NCI-H146 (cell line): Measurements from ENCODE around the gene CENPB.
"Not testable (repeated sequence)": the region's sequence is repeated elsewhere in the genome, so short reads cannot be mapped to it uniquely, and the experiment has no call there.

Source experiments
- DNase-seq: peaks from one replicate; lab custom pipeline; 2025; lab: John Stamatoyannopoulos, UW

The CENPB gene

DNA sequence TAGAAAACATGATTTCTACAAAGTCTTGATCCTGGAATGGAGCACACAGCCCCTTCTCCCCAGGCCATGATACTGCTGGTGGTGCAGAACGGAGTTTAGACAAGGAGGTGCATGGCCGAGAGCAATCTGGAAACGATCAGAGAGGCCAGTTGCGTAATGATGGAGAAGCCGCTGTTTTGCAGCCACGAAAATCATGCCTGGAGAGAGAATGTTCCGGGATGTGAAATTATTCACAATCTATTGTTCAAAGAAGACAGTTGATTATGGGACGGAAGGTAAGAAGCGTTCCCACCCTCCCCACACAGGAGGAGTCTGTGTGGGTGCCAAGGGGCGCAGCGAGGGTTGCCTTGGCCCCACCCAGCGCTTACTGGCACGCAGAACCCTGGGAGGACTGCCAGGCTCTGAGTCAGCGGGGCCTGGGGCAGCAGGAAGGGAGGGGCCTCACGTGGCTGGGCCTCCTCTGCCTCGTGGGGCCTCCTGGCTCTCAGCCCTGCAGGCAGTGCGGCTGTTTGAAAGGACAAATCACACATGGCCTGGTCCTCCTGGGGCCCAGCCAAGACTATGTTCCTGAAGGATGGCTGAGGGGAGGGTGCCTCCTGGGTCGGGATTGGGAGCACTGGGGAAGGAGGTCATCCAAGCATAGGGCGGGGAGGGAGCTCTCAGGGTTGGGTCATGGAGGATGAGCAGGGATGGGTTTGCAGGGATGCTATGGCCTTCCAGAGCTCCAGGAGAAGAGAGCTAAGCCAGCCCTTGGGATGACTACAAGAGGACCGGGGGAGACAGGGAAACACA, 25.1 kb upstream of the CENPB start:
- no peak for DNase-seq

DNA sequence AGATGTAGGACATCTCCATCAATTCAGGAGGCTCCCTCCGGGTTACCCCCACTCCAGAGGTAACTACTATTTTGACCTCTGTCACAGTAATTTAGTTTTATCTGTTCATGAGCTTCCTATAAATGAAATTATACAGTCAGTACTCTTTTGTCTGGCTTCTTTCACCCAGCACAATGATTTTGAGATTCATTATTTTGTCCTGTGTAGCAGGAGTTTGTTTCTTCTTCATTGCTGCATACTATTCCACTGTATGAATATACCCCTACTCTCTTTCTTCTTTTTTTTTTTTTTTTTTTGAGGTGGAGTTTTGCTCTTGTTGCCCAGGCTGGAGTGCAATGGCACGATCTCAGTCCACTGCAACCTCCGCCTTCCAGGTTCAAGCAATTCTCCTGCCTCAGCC, 22.0 kb upstream of the CENPB start:
- no peak for DNase-seq

DNA sequence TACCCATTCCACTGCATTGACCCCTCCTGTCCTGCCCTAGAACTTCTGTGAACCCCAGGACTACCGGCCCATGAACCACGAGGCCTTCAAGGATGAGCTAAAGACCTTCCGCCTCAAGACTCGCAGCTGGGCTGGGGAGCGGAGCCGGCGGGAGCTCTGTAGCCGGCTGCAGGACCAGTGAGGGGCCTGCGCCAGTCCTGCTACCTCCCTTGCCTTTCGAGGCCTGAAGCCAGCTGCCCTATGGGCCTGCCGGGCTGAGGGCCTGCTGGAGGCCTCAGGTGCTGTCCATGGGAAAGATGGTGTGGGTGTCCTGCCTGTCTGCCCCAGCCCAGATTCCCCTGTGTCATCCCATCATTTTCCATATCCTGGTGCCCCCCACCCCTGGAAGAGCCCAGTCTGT, 18.2 kb upstream of the CENPB start:
- DNase-seq = no peak

DNA sequence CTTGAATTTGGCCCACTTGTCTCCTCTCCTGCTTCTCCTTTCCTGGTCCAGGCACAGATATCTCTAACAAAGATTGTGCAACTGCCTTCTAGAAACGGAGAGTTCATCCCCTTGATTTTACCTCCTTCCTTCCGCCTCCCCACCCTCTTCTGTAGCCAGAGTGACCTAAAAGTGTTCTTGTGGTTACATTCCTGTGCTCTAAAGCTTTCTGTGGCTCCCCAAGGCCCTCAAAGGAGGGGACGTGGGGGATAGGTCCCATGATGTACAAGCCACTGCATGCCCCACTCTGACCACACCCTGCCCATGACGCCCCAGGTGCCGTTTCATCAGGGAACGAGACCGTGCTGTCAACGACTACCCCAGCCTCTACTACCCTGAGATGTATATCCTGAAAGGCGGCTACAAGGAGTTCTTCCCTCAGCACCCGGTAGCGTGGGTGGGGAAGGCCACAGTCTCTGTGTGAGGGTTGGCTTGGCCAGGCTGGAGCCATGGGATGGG, 17.8 kb upstream of the CENPB start:
- no peak for DNase-seq

DNA sequence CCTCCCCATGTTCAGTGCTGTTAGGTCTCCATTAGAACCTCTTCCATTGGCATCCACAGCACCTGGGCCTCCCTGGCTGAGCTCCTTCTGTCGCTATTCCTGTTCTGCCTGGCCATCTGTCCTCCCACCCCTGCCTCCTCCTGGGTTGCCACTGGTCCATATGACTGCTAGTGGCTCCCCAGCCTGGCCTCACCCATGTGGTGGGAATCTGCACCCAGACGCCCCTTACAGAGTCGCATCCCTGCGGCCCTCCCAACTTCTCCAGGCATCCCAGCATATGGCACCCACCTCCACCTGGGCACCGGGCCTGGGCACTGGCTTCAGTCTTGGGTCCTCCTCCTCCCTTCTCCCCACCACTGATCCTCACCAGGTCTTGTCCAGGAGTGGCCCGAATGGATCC, 17.3 kb upstream of the CENPB start:
- no peak for DNase-seq

DNA sequence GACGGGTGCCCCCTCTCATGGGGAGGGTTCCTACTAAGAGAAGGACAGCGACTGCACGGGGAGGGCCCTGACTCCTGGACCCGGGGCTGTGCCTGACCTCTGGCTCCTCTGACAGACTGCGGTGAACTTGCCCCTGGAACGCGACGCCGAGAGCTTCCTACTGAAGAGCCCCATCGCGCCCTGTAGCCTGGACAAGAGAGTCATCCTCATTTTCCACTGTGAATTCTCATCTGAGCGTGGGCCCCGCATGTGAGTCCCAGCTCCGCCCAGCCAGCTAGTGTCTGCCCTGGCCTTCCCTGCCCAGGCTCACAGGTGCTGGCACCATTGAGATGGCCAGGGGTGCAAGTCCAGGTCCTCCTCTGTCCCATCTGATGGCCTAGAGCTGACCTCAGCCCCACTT, 16.7 kb upstream of the CENPB start:
- no peak for DNase-seq

DNA sequence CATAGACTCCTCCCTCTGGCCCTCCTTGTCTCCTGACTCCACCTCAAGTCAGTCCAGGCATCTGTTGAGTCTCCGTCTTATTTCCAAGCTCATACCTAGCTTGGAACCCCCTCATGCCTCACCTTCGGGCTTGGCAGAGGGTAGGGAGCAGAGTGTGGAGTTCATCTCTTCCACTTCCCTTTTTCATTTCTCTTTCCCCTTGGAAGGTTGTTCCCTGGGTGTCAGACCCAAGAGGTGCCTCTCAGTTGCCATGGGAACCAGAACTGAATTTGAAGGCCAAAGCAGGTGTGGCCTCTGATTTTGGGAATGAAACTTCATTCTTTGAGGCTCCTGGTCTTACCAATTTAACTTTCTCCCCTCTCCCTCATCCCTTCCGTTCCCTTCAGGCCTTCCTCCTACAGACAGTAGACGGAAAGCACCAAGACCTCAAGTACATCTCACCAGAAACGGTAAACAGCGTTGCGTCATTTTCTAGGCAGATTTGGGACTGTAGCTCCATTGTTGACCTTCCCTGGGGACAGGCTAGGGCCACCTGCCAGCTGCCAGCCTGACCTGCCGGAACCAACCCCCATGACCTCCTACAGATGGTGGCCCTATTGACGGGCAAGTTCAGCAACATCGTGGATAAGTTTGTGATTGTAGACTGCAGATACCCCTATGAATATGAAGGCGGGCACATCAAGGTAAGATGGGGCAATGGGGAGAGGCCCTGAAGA, 16.1 kb upstream of the CENPB start:
- no peak for DNase-seq

DNA sequence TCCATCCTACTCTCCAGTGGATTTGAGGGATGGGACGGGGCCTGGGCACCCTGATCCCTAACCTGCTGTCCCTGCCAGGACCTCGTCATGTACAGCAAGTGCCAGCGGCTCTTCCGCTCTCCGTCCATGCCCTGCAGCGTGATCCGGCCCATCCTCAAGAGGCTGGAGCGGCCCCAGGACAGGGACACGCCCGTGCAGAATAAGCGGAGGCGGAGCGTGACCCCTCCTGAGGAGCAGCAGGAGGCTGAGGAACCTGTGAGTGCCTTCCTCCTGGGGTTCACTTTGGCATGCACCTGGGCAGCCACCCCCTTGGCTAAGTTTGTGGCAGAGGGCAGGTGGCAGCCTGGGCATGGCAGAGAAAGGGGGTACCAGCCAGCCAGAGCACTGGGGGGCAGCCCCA, 15.3 kb upstream of the CENPB start:
- DNase-seq = no peak

DNA sequence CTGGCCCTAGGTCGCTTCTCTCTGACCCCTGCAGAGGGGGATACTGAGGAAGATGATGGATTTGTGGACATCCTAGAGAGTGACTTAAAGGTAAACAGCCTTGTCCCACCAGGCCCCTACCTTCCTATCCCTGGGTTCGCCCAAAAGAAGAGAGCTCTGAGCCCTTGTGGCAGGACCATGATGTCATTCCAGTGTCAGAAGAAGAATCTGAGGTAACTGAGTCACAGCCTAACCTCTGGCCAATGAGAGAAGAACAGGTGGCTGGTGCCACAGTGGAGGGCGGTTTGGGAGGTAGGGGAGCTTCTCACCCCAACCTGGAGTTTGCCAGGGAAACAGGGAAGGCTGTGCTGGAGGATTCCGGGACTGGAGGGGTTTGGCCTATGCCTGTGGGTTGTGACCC, 14.8 kb upstream of the CENPB start:
- no peak for DNase-seq

DNA sequence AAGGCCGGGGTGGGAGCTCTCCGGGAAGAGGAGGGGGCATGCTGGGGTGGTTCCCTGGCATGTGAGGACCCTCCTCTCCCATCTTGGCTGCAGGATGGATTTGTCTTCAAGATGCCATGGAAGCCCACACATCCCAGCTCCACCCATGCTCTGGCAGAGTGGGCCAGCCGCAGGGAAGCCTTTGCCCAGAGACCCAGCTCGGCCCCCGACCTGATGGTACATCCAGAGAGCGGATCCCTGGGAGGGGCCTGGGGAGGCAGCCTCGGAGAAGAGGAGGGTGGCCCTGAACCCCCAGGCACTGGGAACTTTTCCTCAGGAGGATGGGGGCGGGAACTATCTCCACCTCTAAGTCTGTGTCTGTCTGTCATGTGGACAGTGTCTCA, 14.3 kb upstream of the CENPB start:
- DNase-seq = no peak

DNA sequence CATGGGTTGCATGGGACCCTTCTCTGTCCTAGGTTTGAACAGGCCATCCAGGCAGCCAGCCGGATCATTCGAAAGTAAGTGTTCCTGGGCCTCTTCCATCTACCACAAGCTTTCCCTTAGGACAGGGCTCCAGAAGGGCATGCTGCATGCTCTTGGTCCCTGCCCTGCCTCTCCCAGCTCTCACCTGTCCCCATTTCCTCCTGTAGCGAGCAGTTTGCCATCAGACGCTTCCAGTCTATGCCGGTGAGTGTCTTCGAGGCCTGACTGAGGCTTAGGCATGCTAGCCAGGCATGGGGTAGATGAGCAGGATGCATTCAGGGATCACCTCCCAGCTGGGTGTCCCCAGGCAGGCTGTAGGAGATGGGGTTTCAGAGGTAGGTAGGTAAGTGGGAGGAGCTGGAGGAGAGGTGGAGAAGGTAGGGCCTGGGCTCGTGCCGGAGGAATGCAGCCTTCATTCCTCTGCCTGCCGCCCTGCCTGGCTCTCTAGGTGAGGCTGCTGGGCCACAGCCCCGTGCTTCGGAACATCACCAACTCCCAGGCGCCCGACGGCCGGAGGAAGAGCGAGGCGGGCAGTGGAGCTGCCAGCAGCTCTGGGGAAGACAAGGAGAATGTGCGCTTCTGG, 13.8 kb upstream of the CENPB start:
- DNase-seq = peak; percentile 25

DNA sequence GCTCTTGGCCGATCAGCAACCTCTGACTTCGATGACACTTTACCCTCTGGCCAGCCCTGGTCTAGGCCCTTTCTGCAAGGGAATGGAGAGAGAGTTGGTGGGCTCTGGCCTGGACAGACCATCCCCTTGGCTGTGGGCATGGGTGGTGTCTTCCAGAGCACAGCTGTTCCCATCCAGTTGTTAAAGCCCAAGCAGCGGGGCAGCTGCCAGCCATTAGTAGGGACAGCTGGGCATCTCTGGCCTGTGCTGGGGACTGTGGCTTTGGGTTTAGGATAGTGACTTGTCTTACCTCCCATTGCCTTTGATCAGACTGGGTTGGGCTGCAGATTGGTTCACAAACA, 12.3 kb upstream of the CENPB start:
- DNase-seq = no peak

DNA sequence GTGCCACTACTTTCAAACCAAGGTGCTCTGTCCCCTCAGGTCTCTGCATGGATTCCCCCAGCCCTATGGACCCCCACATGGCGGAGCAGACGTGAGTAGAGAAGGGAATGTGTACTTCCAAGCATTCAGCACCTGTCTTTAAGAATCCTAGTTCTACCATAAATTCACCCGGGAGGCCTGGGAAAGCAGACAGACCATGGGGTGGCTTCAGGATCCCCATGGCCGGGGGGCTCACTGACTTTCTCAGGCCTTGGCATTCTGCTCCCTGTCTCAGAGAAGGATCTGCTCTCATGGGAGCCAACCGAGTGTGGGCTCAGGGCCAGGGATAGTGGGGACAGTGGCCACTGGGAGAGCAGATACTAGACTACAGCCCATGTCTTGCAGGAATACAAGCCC, 11.8 kb upstream of the CENPB start:
- no peak for DNase-seq

DNA sequence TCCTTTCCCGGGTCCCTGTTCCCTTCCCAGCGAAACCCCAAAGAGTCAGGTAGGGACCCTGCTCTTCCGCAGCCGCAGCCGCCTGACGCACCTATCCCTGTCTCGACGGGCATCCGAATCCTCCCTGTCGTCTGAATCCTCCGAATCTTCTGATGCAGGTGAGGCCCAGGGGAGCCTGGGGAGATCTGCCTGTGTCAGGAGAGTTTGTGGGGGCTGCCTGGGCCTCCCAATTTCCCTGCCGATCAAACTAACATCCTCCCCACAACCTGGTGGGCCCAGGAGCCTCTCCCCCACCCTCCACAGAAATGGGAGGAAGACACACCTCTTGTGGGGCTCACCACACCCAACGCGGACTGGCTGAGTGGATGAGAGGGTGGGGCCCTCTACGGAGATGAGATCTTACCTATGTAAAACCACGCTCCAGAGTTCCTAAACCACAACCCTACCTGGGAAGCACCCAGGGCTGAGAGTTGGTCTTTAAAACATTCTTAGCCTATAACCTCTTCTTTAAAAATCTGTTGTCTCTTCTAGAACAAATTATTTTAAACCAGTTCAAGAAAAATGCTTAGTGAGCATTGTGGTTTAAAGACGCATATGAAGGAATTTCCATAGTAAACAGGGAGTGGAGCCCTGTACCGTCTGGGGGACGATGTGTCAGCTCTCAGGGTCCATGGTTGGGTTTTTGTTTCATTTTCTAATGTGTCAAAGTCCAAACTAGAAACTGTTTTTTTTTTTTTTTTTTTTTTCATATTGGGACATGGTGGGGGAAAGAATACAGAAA, 11.2 kb upstream of the CENPB start:
- no peak for DNase-seq

DNA sequence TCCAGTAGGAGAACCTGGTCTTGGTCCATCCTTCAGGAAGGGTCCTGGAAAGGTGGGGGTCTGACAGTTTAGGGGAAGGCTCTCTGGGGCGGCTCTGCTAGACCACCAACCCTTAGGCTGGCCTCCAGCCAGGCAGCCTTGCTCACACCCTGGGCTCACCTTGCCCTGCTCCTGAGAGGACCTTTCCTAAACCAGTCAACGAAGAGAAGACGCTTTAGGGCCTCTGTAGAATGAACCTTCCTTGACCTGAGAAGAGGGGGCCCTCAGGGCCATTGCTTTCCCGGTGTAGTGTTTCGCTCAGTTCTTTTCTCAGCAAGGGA, 10.6 kb upstream of the CENPB start:
- no peak for DNase-seq

DNA sequence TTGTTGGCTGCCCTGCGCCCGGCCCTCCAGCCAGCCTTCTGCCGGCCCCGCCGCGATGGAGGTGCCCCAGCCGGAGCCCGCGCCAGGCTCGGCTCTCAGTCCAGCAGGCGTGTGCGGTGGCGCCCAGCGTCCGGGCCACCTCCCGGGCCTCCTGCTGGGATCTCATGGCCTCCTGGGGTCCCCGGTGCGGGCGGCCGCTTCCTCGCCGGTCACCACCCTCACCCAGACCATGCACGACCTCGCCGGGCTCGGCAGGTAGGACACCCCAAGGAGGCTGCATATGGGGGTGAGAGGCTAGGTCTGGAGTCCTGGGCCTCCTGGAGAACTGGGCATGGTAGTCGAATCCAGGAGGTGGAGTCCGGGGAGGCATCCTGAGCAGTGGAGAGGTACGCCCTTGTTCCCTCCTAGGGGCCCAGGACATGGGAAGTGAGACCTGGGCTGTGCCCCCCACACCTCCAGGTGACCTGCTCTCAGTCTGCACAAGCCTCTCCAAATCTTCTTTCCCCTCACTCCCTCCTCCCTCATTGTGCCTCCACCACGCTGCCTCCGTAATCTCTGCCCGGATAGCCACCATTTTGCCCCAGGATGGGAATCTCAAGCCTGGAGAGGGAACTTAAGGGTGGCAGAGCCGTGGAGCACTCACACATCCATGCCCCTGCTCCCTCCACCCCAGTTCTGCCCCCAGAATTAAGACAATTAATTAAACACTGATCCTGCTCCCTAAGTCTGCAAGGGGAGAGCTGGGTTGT, 10.1 kb upstream of the CENPB start:
- no peak for DNase-seq

DNA sequence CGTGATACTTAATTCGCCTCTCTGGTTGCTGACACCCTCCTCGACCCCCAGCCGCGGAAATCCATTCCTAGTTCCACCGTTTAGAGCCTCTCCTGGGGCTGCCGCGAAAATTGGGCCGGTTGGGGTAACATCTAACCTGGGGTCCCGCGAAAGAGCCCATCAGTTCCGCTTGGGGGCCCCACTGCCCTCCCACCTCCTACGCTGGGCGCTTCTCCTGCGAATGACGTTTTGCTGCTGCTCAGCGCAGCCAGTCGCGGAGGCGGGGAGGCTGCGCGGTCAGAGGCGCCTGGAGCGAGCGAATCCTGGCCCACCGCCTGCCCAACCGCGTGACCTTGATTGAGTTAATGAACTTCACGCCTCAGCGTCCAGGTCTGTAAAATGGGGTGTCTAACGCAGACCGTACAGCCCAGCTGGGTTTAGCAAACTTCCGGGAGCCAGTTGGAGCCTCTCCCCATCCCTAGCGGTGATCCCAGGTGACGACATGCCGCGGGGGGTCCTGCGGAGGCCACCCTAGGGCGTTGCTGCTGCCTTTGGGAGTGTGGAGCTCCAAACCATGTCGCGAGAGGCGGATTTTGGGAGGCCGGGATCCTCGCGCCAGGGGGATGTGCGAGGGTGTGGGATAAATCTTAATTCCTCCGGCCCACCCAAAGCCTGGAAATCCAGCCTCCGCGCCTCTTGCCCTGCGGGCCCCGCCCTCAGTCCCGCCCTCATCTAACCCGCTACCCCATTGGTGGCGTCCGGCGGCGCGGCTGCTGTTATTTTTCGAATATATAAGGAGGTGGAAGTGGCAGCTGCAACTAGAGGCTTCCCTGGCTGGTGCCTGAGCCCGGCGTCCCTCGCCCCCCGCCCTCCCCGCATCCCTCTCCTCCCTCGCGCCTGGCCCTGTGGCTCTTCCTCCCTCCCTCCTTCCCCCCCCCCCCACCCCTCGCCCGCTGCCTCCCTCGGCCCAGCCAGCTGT, 9.2 kb upstream of the CENPB start, which contains the start of gene CDC25B:
CDC25B (plus strand) TSS at position 800 of the 958 bp plus-strand sequence. CDS start 222 bp downstream, outside the sequence.
- DNase-seq = peak; percentile 97

DNA sequence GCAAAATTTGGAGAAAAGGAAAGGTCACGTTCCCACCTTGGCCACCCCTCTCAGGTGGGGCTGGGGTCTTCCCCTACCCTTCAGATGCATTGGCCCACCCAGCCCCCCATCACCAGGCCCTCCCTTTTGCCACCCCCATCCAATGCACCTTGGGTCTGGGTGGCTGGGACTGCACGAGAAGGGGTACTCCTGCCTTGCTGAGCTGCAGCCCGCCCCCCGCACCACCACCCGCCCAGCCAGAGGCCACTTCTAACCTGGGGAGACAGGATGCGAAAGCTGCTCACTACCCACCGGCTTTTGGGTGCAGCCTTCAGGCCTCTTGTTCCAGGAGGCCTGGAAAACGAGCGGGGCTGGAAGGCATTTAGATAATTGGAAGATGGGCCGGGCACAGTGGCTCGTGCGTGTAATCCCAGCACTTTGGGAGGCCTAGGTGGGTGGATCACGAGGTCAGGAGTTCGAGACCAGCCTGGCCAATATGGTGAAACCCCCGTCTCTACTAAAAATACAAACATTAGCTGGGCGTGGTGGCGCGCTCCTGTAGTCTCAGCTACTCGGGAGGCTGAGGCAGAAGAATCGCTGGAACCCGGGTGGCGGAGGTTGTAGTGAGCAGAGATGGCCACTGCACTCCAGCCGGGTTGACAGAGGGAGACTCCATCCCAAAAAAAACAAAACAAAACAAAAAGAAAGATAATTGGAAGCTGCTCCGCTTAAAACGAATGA, 8.3 kb upstream of the CENPB start:
- DNase-seq = no peak

DNA sequence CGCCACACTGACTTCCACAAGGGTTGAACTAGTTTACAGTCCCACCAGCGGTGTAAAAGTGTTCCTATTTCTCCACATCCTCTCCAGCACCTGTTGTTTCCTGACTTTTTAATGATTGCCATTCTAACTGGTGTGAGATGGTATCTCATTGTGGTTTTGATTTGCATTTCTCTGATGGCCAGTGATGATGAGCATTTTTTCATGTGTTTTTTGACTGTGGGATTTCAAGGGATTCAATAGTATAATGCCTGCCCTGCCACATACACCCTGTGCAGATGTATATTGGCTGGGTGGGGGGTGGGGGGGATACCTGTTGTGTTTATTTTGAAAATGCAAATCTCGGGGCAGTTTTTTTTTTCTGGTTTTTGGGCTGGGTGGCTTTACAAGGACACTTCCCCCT, 7.6 kb upstream of the CENPB start:
- DNase-seq = not testable (repeated sequence)

DNA sequence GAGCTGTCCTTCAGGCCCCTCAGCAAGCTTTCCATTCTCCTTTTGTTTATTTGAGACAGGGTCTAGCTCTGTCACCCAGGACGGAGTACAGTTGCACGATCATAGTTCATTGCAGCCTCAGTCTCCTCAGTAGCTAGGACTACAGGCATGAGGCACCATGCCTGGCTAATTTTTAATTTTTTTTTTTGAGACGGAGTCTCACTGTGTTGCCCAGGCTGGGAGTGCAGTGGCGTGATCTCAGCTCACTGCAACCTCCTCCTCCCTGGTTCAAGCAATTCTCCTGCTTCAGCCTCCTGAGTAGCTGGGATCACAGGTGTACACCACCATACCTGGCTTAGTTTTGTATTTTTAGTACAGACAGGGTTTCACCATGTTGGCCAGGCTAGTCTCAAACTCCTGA, 2.7 kb upstream of the CENPB start:
- DNase-seq = not testable (repeated sequence)
